Body of pancreas (tissue), 4 donors: ENCODE data around the gene PRM3.

Experiments used
- CTCF ChIP-seq, 7 experiments: fragments of 450-650 bp in 4 of 7; fragments of 200-600 bp in 3 of 7; sonication (generic) in 3 of 7; IDR thresholded peaks; one replicate each; pipeline ENCODE4 v1.5.1; 2016 to 2019; ENCODE audit warnings: antibody characterized with exemption in 7 of 7
- POLR2A ChIP-seq, 3 donors: fragments of 450-650 bp; IDR thresholded peaks; one replicate each; pipeline ENCODE4 v1.6.1; 2016; ENCODE audit warnings: antibody characterized with exemption in 3 of 3, mild to moderate bottlenecking in 2 of 3

GRCh38 chr16:11264155-11264832 is 9.1 kb downstream of the PRM3 start:
- no peak for TF ChIP-seq CTCF (IDR thresholded peaks at IDR 0.05)
- TF ChIP-seq POLR2A (IDR thresholded peaks at IDR 0.05) = no peak
